B cell (primary cell): ENCODE results near the gene ADORA2A.

Experiments
- CTCF ChIP-seq: fragments of 200-600 bp; IDR thresholded peaks from one replicate; pipeline ENCODE4 v1.8.0; 2022; ENCODE audit warnings: antibody characterized with exemption, mild to moderate bottlenecking
- EZH2 ChIP-seq: IDR thresholded peaks from 2 replicates; pipeline ENCODE4 v1.6.1; 2012; ENCODE audit warnings: borderline replicate concordance, low read depth, mild to moderate bottlenecking, moderate library complexity, low read length; ENCODE audit not compliant: insufficient read depth, poor library complexity, severe bottlenecking

GRCh38 chr22:24443668-24444067 is 16.3 kb downstream of the ADORA2A start:
- no peak for TF ChIP-seq EZH2
- no peak for TF ChIP-seq CTCF
